Endothelial cell of umbilical vein (primary cell): ENCODE measurements around the gene KIAA0232. TPM values are rescaled to one million over a fixed set of nuclear protein-coding genes. Genes with fewer than 3 reads are reported as not detected.
A peak's percentile ranks its signal among the peaks of the same experiment; 100 is the strongest.

Source experiments
- BruUV-seq: library from RNA; stranded (reverse); fragments of 400-500 nt; replicated peaks from 2 replicates; lab custom pipeline; 2021; lab: Mats Ljungman, UMichigan
- CTCF ChIA-PET: fragments of 300-600, 350-600 bp; sonication (Branson Sonifier 250); formaldehyde crosslinking; loops from one replicate; lab custom pipeline; 2021; ENCODE audit warnings: antibody characterized with exemption, inconsistent platforms; lab: Charles Lee
- POLR2A ChIA-PET: fragments of 300-600, 350-600 bp; sonication (Branson Sonifier 250); formaldehyde crosslinking; loops from one replicate; lab custom pipeline; 2021; ENCODE audit warnings: antibody characterized with exemption, inconsistent platforms; lab: Charles Lee
- DNase-seq: peaks from one replicate; pipeline ENCODE4 v3.0.0-alpha.2; 2011; ENCODE audit warnings: low read depth, low spot score
- FAIRE-seq: peaks from 2 replicates; lab custom pipeline; 2011; peaks lifted over from hg19 to GRCh38; lab: Jason Lieb, UNC
- H2AFZ ChIP-seq: 2 replicates; pipeline ENCODE4 v1.6.0; 2012; ENCODE audit warnings: low read depth, low read length, control low read depth, inconsistent platforms
- H3K27ac ChIP-seq: 2 replicates; pipeline ENCODE4 v1.5.1; 2011; ENCODE audit warnings: low read depth, mild to moderate bottlenecking, control low read depth, low read length, moderate library complexity; ENCODE audit not compliant: insufficient read depth
- H3K27me3 ChIP-seq, 2 experiments: 2 replicates each; pipeline versions ENCODE4 v1.6.0 to v1.6.1; 2011; ENCODE audit warnings: low read length in 2 of 2, mixed read lengths in 1 of 2; ENCODE audit not compliant: control insufficient read depth in 2 of 2, insufficient read depth in 2 of 2
- H3K36me3 ChIP-seq, 2 experiments: 2 replicates in 1 of 2; 3 replicates in 1 of 2; pipeline ENCODE4 v1.5.1; 2011; ENCODE audit warnings: low read length in 2 of 2, mild to moderate bottlenecking in 1 of 2, moderate library complexity in 1 of 2; ENCODE audit not compliant: control insufficient read depth in 2 of 2, insufficient read depth in 2 of 2; ENCODE audit errors: extremely low read depth in 1 of 2
- H3K4me1 ChIP-seq: 3 replicates; pipeline ENCODE4 v1.5.1; 2011; ENCODE audit warnings: mild to moderate bottlenecking, low read length; ENCODE audit not compliant: control insufficient read depth, insufficient read depth; ENCODE audit errors: extremely low read depth
- H3K4me2 ChIP-seq: 2 replicates; pipeline ENCODE4 v1.6.1; 2011; ENCODE audit warnings: low read length, control low read depth, mixed read lengths; ENCODE audit not compliant: insufficient read depth
- H3K4me3 ChIP-seq, 3 experiments: fragments of 200-600 bp in 1 of 3; sonication (generic), shearing (Covaris generic) in 1 of 3; replicated peaks in 1 of 3; 2 replicates each; pipeline ENCODE4 v1.5.1; 2011 to 2016; ENCODE audit warnings: control low read depth in 3 of 3, low read length in 3 of 3, mild to moderate bottlenecking in 2 of 3, inconsistent platforms in 1 of 3, low read depth in 1 of 3, moderate library complexity in 1 of 3; ENCODE audit not compliant: insufficient read depth in 1 of 3
- H3K79me2 ChIP-seq: 2 replicates; pipeline ENCODE4 v1.6.0; 2012; ENCODE audit warnings: low read length, inconsistent platforms; ENCODE audit not compliant: control insufficient read depth, insufficient read depth
- H3K9ac ChIP-seq: replicated peaks from 2 replicates; pipeline ENCODE3; 2011; ENCODE audit warnings: low read length, control low read depth; ENCODE audit not compliant: insufficient read depth; ENCODE audit errors: extremely low read depth
- H3K9me1 ChIP-seq: replicated peaks from 3 replicates; pipeline ENCODE4 v1.6.0; 2011; ENCODE audit warnings: mild to moderate bottlenecking, low read length; ENCODE audit not compliant: control insufficient read depth, insufficient read depth; ENCODE audit errors: extremely low read depth
- H3K9me3 ChIP-seq: replicated peaks from 2 replicates; pipeline ENCODE4 v1.5.1; 2012; ENCODE audit warnings: low read length, inconsistent platforms; ENCODE audit not compliant: control insufficient read depth, insufficient read depth
- H4K20me1 ChIP-seq: replicated peaks from 2 replicates; pipeline ENCODE3; 2011; ENCODE audit warnings: mild to moderate bottlenecking, low read length; ENCODE audit not compliant: control insufficient read depth, insufficient read depth; ENCODE audit errors: extremely low read depth
- EZH2 ChIP-seq: IDR thresholded peaks from 2 replicates; pipeline ENCODE4 v1.6.1; 2012; ENCODE audit warnings: borderline replicate concordance, low read depth, mild to moderate bottlenecking, moderate library complexity, low read length, inconsistent platforms; ENCODE audit not compliant: severe bottlenecking
- FOS ChIP-seq: IDR thresholded peaks from 2 replicates; pipeline ENCODE4 v1.6.1; 2011; ENCODE audit warnings: mild to moderate bottlenecking, low read length, moderate library complexity, borderline replicate concordance; ENCODE audit not compliant: insufficient read depth
- GATA2 ChIP-seq: IDR thresholded peaks from 2 replicates; pipeline ENCODE4 v1.7.0; 2011; ENCODE audit warnings: low read depth, mild to moderate bottlenecking, moderate library complexity, mixed read lengths, low read length; ENCODE audit not compliant: insufficient read length, insufficient read depth
- JUN ChIP-seq: IDR thresholded peaks from 2 replicates; pipeline ENCODE4 v1.6.1; 2011; ENCODE audit warnings: borderline replicate concordance, low read depth; ENCODE audit not compliant: insufficient read length, insufficient read depth
- MYC ChIP-seq: IDR thresholded peaks from one replicate; pipeline ENCODE4 v1.6.1; 2011; ENCODE audit warnings: mild to moderate bottlenecking, low read depth, low read length
- POLR2A ChIP-seq: IDR thresholded peaks from 2 replicates; pipeline ENCODE4 v1.6.1; 2012; ENCODE audit warnings: low read depth, mild to moderate bottlenecking, control low read depth, low read length
- POLR2AphosphoS5 ChIP-seq: IDR thresholded peaks from 2 replicates; pipeline ENCODE4 v1.6.1; 2012; ENCODE audit warnings: low read depth, mild to moderate bottlenecking, control low read depth, low read length, moderate library complexity; ENCODE audit not compliant: insufficient read depth
- dilution Hi-C: fragments of 300-500 bp; cut with MboI; formaldehyde crosslinking; loops from one replicate; pipeline ENCODE4 v1.15.0; 2019; ENCODE audit warnings: low sequenced_read_pairs; ENCODE audit not compliant: extremely low pct_ligation_motif_present
- intact Hi-C: fragments of 100-400 bp; cut with micrococcal nuclease; formaldehyde crosslinking; loops from one replicate; pipeline ENCODE4 v1.10.0; 2022
- polyA plus RNA-seq, 4 experiments: library from polyadenylated mRNA; depleted of rRNA in 3 of 4; stranded (reverse) in 3 of 4; unstranded in 1 of 4; fragments of >200 nt; gene quantifications; 2 replicates each; pipeline versions ENCODE4 v1.2.1 to v1.2.3, GENCODE V29; 2011 to 2012; ENCODE audit warnings: missing spikeins in 1 of 4
- total RNA-seq: library from RNA; stranded (reverse); gene quantifications from 2 replicates; pipeline ENCODE4 v1.2.3, GENCODE V29; 2021
- TF ChIP-seq, protein P1 (sequence below), 2 donors: IDR thresholded peaks; 1 replicate in 1 of 2; 2 replicates in 1 of 2; pipeline ENCODE4 v1.5.1; 2011; ENCODE audit warnings: low read length in 2 of 2, mild to moderate bottlenecking in 2 of 2, moderate library complexity in 2 of 2, control low read depth in 1 of 2, inconsistent platforms in 1 of 2, low read depth in 1 of 2; ENCODE audit not compliant: insufficient read depth in 1 of 2; ENCODE audit errors: extremely low read depth in 1 of 2
- TF ChIP-seq, protein P2 (sequence below): IDR thresholded peaks from 2 replicates; pipeline ENCODE4 v1.6.1; 2011; ENCODE audit not compliant: insufficient read depth, insufficient read length

KIAA0232 gene
- total and polyA plus RNA-seq, 2 donors (not counting 3 experiments of a cell fraction or from before 2014, with no cell fraction given), result 5.3 to 18.4 TPM

DNA sequence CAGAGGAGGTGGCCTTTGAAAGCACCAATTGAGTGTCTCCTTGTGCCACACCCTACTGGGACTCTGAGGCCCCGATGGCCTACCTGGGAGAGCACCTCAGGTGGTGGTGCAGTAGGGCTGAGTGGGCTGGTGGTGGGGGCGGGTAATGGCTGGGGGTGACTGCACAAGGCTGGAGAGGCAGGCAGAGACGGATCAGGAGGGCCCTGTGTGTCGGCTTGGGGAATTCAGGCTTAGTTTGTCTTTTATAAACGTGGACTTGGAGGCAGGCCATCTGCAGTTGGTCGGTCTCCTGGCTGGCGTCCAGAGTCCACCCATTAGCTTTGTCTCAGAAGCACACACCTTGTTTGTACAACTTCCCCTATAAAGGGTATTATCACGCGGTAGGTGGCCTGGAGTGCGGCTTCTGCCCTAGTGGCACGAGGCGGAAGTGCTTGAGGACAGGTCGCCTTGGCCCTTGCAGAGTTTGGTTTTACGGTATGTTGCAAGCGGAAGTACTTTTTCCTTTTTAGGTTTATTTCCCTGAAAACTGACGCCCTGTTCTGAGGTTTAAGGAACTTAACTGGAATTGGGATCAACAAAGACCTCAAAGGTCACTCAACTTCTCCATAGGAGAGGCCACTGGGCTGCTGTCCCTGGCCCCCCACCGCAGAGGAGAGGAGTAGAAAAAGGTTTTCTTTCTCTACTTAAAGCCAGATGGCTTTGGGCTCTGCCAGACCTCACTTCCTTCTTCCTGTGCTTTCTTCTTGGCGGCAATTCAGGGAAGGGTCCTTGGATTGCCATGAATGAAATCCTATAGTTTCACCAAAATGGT lies 135.1 kb downstream of the KIAA0232 start:
- no peak overlapping the region for H3K4me2 ChIP-seq
- TF ChIP-seq, protein P1, sequence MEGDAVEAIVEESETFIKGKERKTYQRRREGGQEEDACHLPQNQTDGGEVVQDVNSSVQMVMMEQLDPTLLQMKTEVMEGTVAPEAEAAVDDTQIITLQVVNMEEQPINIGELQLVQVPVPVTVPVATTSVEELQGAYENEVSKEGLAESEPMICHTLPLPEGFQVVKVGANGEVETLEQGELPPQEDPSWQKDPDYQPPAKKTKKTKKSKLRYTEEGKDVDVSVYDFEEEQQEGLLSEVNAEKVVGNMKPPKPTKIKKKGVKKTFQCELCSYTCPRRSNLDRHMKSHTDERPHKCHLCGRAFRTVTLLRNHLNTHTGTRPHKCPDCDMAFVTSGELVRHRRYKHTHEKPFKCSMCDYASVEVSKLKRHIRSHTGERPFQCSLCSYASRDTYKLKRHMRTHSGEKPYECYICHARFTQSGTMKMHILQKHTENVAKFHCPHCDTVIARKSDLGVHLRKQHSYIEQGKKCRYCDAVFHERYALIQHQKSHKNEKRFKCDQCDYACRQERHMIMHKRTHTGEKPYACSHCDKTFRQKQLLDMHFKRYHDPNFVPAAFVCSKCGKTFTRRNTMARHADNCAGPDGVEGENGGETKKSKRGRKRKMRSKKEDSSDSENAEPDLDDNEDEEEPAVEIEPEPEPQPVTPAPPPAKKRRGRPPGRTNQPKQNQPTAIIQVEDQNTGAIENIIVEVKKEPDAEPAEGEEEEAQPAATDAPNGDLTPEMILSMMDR (IDR thresholded peaks at IDR 0.05; ENCODE audit: extremely low read depth in 1 of 2, insufficient read depth in 1 of 2, low read depth in 1 of 2, low read length in 2 of 2), result peak; percentile 51
- TF ChIP-seq POLR2A, result no peak
- H3K9me1 ChIP-seq, result no peaks in the 10 kb centered on the region
- no peaks in the 10 kb centered on the region for H3K27me3 ChIP-seq
- BruUV-seq, result no TSS peak
- H4K20me1 ChIP-seq, result no peaks in the 10 kb centered on the region
- no peaks in the 10 kb centered on the region for H3K9me3 ChIP-seq
- no peak overlapping the region for H3K4me3 ChIP-seq
- H3K27ac ChIP-seq, result no peak overlapping the region
- H3K4me1 ChIP-seq, result peaks cover 18% of the 10 kb centered on the region
- ChIA-PET CTCF (interaction anchor here (0.9 to 1.5 kb wide), 9 partner anchors 8 to 154 kb away, joined by 3 to 5 read pairs (median 3); partner anchors contain the start of gene TBC1D14), POLR2A (no interaction called here)
- intact Hi-C loops, result no loop called here
- dilution Hi-C loops, result no loop called here
- FAIRE-seq (peak; percentile 49), DNase-seq (peak; percentile 55)
- H3K79me2 ChIP-seq, result no peaks in the 10 kb centered on the region
- H3K9ac ChIP-seq, result no peak overlapping the region
- H2AFZ ChIP-seq, result no peak overlapping the region
- H3K36me3 ChIP-seq, result no peaks in the 10 kb centered on the region

DNA sequence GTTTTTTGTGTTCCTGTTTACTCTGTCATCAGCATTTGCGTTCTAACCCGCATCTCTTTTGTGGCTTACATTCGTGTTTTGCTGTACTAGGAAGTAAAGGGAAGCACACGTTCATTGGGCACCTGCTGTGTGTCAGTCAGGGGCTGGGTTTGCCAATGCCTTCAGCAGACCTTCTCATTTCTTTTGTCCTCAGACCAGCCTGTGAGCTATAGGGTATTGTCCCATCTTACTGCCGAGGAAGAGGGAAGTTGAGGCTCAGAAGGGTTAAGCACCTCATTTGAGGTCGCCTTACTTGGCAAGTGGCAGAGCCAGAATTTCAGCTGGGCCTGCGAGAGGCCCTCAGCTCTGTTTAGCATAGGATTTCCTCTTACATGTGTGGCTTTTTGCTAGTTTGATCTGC lies 135.8 kb downstream of the KIAA0232 start:
- intact Hi-C loops, result no loop called here
- dilution Hi-C loops, result no loop called here
- H3K27me3 ChIP-seq, result no peaks in the 10 kb centered on the region
- POLR2A ChIA-PET, result no interaction called here
- H3K27ac ChIP-seq, result no peak overlapping the region
- H3K9ac ChIP-seq, result no peak overlapping the region
- no peaks in the 10 kb centered on the region for H3K79me2 ChIP-seq
- no TSS peak for BruUV-seq
- TF ChIP-seq FOS (no peak), GATA2 (no peak), JUN (no peak), EZH2 (no peak), MYC (no peak), POLR2A (no peak), POLR2AphosphoS5 (no peak)
- TF ChIP-seq, protein P2, sequence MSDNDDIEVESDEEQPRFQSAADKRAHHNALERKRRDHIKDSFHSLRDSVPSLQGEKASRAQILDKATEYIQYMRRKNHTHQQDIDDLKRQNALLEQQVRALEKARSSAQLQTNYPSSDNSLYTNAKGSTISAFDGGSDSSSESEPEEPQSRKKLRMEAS, result no peak
- TF ChIP-seq, protein P1 (IDR thresholded peaks at IDR 0.05; ENCODE audit: extremely low read depth in 1 of 2, insufficient read depth in 1 of 2, low read depth in 1 of 2, low read length in 2 of 2), result no peak
- no peaks in the 10 kb centered on the region for H3K9me3 ChIP-seq
- peaks cover 18% of the 10 kb centered on the region for H3K4me1 ChIP-seq
- H3K36me3 ChIP-seq, result no peaks in the 10 kb centered on the region
- no peak overlapping the region for H2AFZ ChIP-seq
- peak; percentile 20 for DNase-seq
- no peaks in the 10 kb centered on the region for H4K20me1 ChIP-seq
- no peak overlapping the region for H3K4me3 ChIP-seq
- H3K4me2 ChIP-seq, result no peak overlapping the region
- CTCF ChIA-PET, result interaction anchor here (0.9 to 1.5 kb wide), 2 partner anchors 9 to 11 kb away, joined by 3 to 4 read pairs; partner anchors contain the start of gene TBC1D14
- H3K9me1 ChIP-seq, result no peaks in the 10 kb centered on the region
- peak; percentile 48 for FAIRE-seq
